ENCODE data around the gene FARP1.

Gene FARP1

GRCh38 chr13:98475522-98475921 lies 332.6 kb downstream of the FARP1 start:
- DNase-seq = no peak

GRCh38 chr13:98476106-98476505 lies 333.2 kb downstream of the FARP1 start:
- DNase-seq = no peak

- peak; percentile 37 for DNase-seq
These were observed 333.7 kb downstream of the FARP1 start for GRCh38 chr13:98476538-98476966.

GRCh38 chr13:98478189-98479129 lies 335.6 kb downstream of the FARP1 start:
- DNase-seq = peak; percentile 74

- no peak for DNase-seq
These were observed 336.7 kb downstream of the FARP1 start for GRCh38 chr13:98479496-98480003.

GRCh38 chr13:98480915-98481877 lies 338.3 kb downstream of the FARP1 start:
- no peak for DNase-seq

- DNase-seq = no peak
These were observed 339.9 kb downstream of the FARP1 start for GRCh38 chr13:98482476-98483444.

GRCh38 chr13:98483601-98484288 lies 340.9 kb downstream of the FARP1 start:
- DNase-seq = no peak

GRCh38 chr13:98484289-98485219 lies 341.7 kb downstream of the FARP1 start:
- peak; percentile 87 for DNase-seq

- DNase-seq = no peak
These were observed 342.7 kb downstream of the FARP1 start for GRCh38 chr13:98485561-98485960.

GRCh38 chr13:98486412-98486811 lies 343.5 kb downstream of the FARP1 start:
- DNase-seq = no peak

GRCh38 chr13:98487016-98487415 lies 344.1 kb downstream of the FARP1 start:
- DNase-seq = no peak

GRCh38 chr13:98487522-98487921 lies 344.6 kb downstream of the FARP1 start:
- no peak for DNase-seq

- DNase-seq = no peak
These were observed 345.8 kb downstream of the FARP1 start for GRCh38 chr13:98488736-98489135.

- DNase-seq = no peak
These were observed 346.7 kb downstream of the FARP1 start for GRCh38 chr13:98489446-98490194.

GRCh38 chr13:98490195-98490836 lies 347.4 kb downstream of the FARP1 start:
- no peak for DNase-seq

GRCh38 chr13:98490866-98491265 lies 348.0 kb downstream of the FARP1 start:
- DNase-seq = no peak

- no peak for DNase-seq
These were observed 349.6 kb downstream of the FARP1 start for GRCh38 chr13:98492335-98493041.
